Mammary epithelial cell (primary cell): Measurements from ENCODE around the gene ULK1.
A peak's percentile ranks its signal among the peaks of the same experiment; 100 is the strongest.

ENCODE experiments used
- EZH2 ChIP-seq: IDR thresholded peaks from 2 replicates; pipeline ENCODE4 v1.6.1; 2012; ENCODE audit warnings: low read length, inconsistent platforms, borderline replicate concordance
- TF ChIP-seq, protein P1 (sequence below), 2 donors: IDR thresholded peaks in 1 of 2; conservative IDR thresholded peaks in 1 of 2; 2 replicates each; pipeline ENCODE4 v1.5.1; 2011 to 2012; ENCODE audit warnings: inconsistent platforms in 2 of 2, low read length in 2 of 2, mild to moderate bottlenecking in 2 of 2, control low read depth in 1 of 2, low read depth in 1 of 2; ENCODE audit not compliant: insufficient read depth in 1 of 2; ENCODE audit errors: extremely low read depth in 1 of 2

DNA sequence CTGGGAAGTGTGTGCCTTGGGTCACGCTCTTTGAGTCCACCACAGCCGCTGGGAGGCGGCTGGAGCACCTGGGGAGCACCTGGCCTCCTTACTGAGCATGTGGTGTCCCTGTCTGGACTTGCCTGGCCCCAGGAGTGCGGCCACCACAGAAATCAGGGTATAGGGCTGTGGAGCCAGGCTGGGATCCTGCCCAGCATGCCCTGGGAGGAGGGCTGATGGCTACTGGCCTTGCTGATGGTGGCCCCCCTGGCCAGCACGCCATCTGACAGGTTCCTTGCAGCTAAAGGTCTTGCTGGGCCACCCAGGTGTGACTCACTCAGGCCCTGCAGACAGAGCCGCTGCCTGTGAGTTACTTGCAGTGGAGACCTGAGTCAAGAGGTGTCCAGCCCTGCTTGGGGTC, 6.0 kb downstream of the ULK1 start:
- TF ChIP-seq, protein P1, sequence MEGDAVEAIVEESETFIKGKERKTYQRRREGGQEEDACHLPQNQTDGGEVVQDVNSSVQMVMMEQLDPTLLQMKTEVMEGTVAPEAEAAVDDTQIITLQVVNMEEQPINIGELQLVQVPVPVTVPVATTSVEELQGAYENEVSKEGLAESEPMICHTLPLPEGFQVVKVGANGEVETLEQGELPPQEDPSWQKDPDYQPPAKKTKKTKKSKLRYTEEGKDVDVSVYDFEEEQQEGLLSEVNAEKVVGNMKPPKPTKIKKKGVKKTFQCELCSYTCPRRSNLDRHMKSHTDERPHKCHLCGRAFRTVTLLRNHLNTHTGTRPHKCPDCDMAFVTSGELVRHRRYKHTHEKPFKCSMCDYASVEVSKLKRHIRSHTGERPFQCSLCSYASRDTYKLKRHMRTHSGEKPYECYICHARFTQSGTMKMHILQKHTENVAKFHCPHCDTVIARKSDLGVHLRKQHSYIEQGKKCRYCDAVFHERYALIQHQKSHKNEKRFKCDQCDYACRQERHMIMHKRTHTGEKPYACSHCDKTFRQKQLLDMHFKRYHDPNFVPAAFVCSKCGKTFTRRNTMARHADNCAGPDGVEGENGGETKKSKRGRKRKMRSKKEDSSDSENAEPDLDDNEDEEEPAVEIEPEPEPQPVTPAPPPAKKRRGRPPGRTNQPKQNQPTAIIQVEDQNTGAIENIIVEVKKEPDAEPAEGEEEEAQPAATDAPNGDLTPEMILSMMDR (conservative IDR thresholded peaks at IDR 0.05 in 1 of 2, IDR thresholded peaks at IDR 0.05 in 1 of 2; ENCODE audit: extremely low read depth in 1 of 2, insufficient read depth in 1 of 2, low read depth in 1 of 2, low read length in 2 of 2): peak in 1 of 2 donors; percentile 17
- TF ChIP-seq EZH2: no peak
